Epithelial cell of proximal tubule (primary cell): ENCODE data around the gene ID4. TPM values are rescaled to one million over a fixed set of nuclear protein-coding genes. Genes with fewer than 3 reads are reported as not detected.
"Not testable (repeated sequence)": the region's sequence is repeated elsewhere in the genome, so short reads cannot be mapped to it uniquely, and the experiment has no call there.

Experiments
- DNase-seq: peaks from one replicate; pipeline ENCODE4 v3.0.0-alpha.2; 2011; ENCODE audit warnings: low read depth
- H3K4me3 ChIP-seq: 2 replicates; pipeline ENCODE4 v1.5.1; 2011; ENCODE audit warnings: low read depth, mild to moderate bottlenecking, low read length
- total RNA-seq: library from RNA; depleted of rRNA; stranded (reverse); fragments of >200 nt; gene quantifications from 2 replicates; pipeline ENCODE4 v1.2.3, GENCODE V29; 2015
- TF ChIP-seq, protein P1 (sequence below): conservative IDR thresholded peaks from 2 replicates; pipeline ENCODE4 v1.5.1; 2012; ENCODE audit warnings: low read depth, mild to moderate bottlenecking, low read length

Gene ID4
- total RNA-seq, 1 donor from 2014 or later: 17.8 TPM

GRCh38 chr6:19852927-19853326 lies 15.8 kb downstream of the ID4 start:
- TF ChIP-seq, protein P1, sequence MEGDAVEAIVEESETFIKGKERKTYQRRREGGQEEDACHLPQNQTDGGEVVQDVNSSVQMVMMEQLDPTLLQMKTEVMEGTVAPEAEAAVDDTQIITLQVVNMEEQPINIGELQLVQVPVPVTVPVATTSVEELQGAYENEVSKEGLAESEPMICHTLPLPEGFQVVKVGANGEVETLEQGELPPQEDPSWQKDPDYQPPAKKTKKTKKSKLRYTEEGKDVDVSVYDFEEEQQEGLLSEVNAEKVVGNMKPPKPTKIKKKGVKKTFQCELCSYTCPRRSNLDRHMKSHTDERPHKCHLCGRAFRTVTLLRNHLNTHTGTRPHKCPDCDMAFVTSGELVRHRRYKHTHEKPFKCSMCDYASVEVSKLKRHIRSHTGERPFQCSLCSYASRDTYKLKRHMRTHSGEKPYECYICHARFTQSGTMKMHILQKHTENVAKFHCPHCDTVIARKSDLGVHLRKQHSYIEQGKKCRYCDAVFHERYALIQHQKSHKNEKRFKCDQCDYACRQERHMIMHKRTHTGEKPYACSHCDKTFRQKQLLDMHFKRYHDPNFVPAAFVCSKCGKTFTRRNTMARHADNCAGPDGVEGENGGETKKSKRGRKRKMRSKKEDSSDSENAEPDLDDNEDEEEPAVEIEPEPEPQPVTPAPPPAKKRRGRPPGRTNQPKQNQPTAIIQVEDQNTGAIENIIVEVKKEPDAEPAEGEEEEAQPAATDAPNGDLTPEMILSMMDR: no peak
- H3K4me3 ChIP-seq: no peak overlapping the region
- DNase-seq: no peak

- not testable (repeated sequence) for DNase-seq, H3K4me3 ChIP-seq
These were observed 17.3 kb downstream of the ID4 start for GRCh38 chr6:19854421-19855015.

DNA sequence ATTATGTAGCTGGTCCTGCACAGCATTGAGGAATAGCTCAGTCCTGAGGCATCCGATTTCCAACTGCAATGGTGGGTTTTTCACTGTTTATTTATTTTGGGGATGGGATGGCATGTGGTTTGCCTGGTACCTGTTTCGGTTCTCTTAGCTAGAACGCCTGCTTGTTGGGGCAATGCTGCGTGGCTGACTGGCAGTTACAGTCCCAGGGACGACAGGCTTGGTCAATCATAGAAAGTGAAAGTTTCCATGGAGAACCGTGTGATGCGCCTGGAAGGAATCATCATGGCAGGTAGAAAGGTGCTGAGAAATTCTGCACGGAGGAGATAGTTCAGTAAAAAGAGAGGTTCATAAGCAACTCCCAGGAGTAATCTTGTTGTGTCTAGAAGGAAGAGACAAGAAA lies 18.4 kb downstream of the ID4 start:
- H3K4me3 ChIP-seq: no peak overlapping the region
- TF ChIP-seq, protein P1: no peak
- DNase-seq: no peak

- DNase-seq: no peak
- TF ChIP-seq, protein P1: no peak
- H3K4me3 ChIP-seq: no peak overlapping the region
These were observed 20.0 kb downstream of the ID4 start for GRCh38 chr6:19857139-19857538.

DNA sequence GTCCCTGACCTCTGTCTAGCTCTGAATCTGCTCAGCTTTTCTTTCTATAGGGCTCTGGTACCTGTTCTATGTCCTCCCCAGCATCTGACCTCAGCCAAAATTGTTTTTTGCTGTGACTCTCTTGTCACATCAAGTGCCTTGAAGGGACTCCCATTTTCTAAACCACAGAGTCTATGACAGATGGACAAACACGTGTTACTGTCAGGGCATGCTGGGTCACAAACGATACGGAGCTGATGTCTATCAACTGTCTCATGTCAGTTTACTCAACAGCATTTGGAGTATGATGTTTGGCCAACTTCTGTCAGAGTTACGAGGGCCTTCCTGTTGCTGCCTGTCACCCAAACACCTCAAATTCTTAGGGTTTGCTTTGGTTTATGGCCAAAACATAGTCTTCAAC lies 20.5 kb downstream of the ID4 start:
- H3K4me3 ChIP-seq: no peak overlapping the region
- DNase-seq: no peak
- TF ChIP-seq, protein P1: no peak

DNA sequence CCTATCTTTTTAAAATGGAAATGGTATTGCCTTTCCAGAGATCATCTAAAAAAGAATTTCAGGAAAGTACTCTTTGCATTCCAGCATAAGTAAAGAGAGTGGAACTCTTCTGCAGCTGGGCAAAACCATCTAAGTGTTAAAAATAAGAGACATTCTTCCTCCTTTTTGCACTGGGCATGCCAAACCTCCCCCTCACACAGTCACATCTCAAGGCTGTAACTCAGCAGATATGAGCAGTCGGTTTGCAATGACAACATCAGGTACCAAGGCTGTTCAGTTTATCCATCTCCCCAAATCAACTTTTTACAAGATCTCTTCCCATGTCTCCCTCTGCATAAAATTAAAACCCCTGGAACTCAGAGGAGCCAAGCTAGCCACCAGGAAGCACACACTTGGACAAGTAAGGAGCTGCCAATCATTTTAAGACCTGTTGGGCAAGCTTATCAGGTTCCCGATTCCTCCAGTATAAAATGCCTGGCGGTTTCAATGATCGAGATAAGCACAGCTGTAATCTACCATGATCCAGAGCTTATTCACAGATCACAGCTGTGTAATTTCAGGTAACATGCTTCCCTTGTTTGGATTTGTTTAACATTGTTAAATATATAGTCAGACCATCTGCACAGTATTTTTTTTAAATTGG lies 23.2 kb downstream of the ID4 start:
- TF ChIP-seq, protein P1: no peak
- DNase-seq: no peak
- no peak overlapping the region for H3K4me3 ChIP-seq

DNA sequence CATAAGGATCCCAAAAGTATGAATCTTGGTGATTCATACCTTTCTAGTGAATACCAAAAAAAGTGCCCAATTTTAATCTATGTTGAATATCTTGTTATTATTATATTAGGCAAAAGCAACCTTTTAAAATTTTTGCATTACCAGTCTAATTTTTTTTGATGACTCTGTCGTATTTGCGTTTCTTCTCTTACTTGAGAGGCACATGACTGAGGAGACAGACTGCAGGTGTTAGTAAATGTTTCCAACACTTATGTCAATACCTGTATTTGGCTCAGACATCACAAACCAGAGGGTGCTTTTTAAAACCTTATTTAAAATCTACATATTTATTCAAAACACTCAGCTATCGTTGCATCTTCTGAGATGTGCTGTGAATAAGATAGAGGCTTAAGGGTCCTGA lies 27.1 kb downstream of the ID4 start:
- TF ChIP-seq, protein P1: no peak
- no peak for DNase-seq
- H3K4me3 ChIP-seq: no peak overlapping the region
